Spleen (tissue), 11 donors: ENCODE results near the gene TCEANC2. TPM values are rescaled to one million over a fixed set of nuclear protein-coding genes. Genes with fewer than 3 reads are reported as not detected.

Experiments used
- DNase-seq: peaks from one replicate; pipeline ENCODE4 v3.0.0-alpha.2; 2020
- H3K27ac ChIP-seq, 8 donors: fragments of 200-600 bp; sonication (generic) in 7 of 8; 1 replicate in 4 of 8; 2 replicates in 4 of 8; pipeline versions ENCODE4 v1.5.0 to v1.8.0; 2016 to 2021; ENCODE audit warnings: inconsistent platforms in 4 of 8, mild to moderate bottlenecking in 4 of 8, moderate library complexity in 1 of 8
- H3K27me3 ChIP-seq, 7 donors: fragments of 200-600 bp; sonication (generic) in 6 of 7; replicated peaks in 1 of 7; 1 replicate in 4 of 7; 2 replicates in 3 of 7; pipeline versions ENCODE4 v1.5.0 to v1.8.0; 2016 to 2021; ENCODE audit warnings: inconsistent platforms in 3 of 7, mild to moderate bottlenecking in 1 of 7
- H3K36me3 ChIP-seq, 6 donors: fragments of 200-600 bp; sonication (generic) in 5 of 6; 1 replicate in 4 of 6; 2 replicates in 2 of 6; pipeline versions ENCODE4 v1.5.0 to v1.8.0; 2016 to 2021; ENCODE audit warnings: inconsistent platforms in 2 of 6
- H3K4me1 ChIP-seq, 6 donors: fragments of 200-600 bp; sonication (generic) in 5 of 6; 1 replicate in 3 of 6; 2 replicates in 3 of 6; pipeline versions ENCODE4 v1.5.0 to v1.8.0; 2016 to 2021; ENCODE audit warnings: inconsistent platforms in 3 of 6
- H3K4me3 ChIP-seq, 8 donors: fragments of 200-600 bp; sonication (generic) in 7 of 8; 1 replicate in 4 of 8; 2 replicates in 4 of 8; pipeline versions ENCODE4 v1.5.0 to v1.8.0; 2016 to 2021; ENCODE audit warnings: inconsistent platforms in 4 of 8, mild to moderate bottlenecking in 4 of 8, moderate library complexity in 2 of 8
- H3K9me3 ChIP-seq, 8 donors: fragments of 200-600 bp; sonication (generic) in 7 of 8; 1 replicate in 4 of 8; 2 replicates in 4 of 8; pipeline versions ENCODE4 v1.5.0 to v1.8.0; 2016 to 2021; ENCODE audit warnings: inconsistent platforms in 4 of 8
- POLR2A ChIP-seq, 3 donors: fragments of 450-650 bp; IDR thresholded peaks; one replicate each; pipeline ENCODE4 v1.5.1; 2017; ENCODE audit warnings: antibody characterized with exemption in 3 of 3, mild to moderate bottlenecking in 1 of 3
- POLR2AphosphoS5 ChIP-seq, 3 donors: sonication (generic); formaldehyde crosslinking; IDR thresholded peaks; one replicate each; pipeline ENCODE4 v1.5.1; 2017; ENCODE audit warnings: antibody characterized with exemption in 3 of 3
- WGBS, 5 donors: extraction: QIAGEN DNeasy Blood & Tissue Kit in 3 of 5; methylation state at CpG; one replicate each; pipeline versions ENCODE4 v1.1.5 to v1.1.7; 2013 to 2018; 5-methylcytosine and 5-hydroxymethylcytosine counted together
- intact Hi-C: fragments of 100-400 bp; cut with DNase I; formaldehyde crosslinking; loops from one replicate; pipeline ENCODE4 v1.15.0; 2023; ENCODE audit warnings: low total_unique reads
- polyA plus RNA-seq, 3 donors: library from polyadenylated mRNA; stranded (reverse); fragments of 200-250 nt; gene quantifications; one replicate each; pipeline ENCODE4 v1.2.1, GENCODE V29; 2013
- total RNA-seq, 7 donors: library from RNA; depleted of rRNA in 3 of 7; stranded (reverse); fragments of >200 nt in 3 of 7; fragmentation: NEBNext Ultra II Directional in 4 of 7; extraction: Animal tissue kit (Norgen Biotek cat#: 25700) in 4 of 7; gene quantifications; one replicate each; pipeline versions ENCODE4 v1.1.0 to v1.2.1, GENCODE V29; 2016 to 2021
- TF ChIP-seq, protein P1 (sequence below), 11 experiments: fragments of 200-600 bp in 7 of 11; fragments of 450-650 bp in 4 of 11; sonication (generic) in 4 of 11; IDR thresholded peaks in 8 of 11; conservative IDR thresholded peaks in 3 of 11; 1 replicate in 7 of 11; 2 replicates in 4 of 11; pipeline versions ENCODE4 v1.4.0 to v1.8.0; 2016 to 2021; ENCODE audit warnings: antibody characterized with exemption in 11 of 11, inconsistent platforms in 4 of 11, mild to moderate bottlenecking in 1 of 11
- donor health status: healthy with polysubstance abuse.
- donor health status: DM: no; HTN: no; CAD: no; lungs with moderate emphysema.
- donor health status: DM: no; HTN: no; CAD: no.
- donor health status: Bipolar disorder and iron deficiency.
- donor health status: healthy.
- donor health status: DM: no; HTN: no; CAD: no.
- donor health status: DM: yes; HTN: yes; CAD: no.

TCEANC2 gene
- total and polyA plus RNA-seq, 10 donors: 1.9 to 12.7 (median 6.4) TPM

DNA sequence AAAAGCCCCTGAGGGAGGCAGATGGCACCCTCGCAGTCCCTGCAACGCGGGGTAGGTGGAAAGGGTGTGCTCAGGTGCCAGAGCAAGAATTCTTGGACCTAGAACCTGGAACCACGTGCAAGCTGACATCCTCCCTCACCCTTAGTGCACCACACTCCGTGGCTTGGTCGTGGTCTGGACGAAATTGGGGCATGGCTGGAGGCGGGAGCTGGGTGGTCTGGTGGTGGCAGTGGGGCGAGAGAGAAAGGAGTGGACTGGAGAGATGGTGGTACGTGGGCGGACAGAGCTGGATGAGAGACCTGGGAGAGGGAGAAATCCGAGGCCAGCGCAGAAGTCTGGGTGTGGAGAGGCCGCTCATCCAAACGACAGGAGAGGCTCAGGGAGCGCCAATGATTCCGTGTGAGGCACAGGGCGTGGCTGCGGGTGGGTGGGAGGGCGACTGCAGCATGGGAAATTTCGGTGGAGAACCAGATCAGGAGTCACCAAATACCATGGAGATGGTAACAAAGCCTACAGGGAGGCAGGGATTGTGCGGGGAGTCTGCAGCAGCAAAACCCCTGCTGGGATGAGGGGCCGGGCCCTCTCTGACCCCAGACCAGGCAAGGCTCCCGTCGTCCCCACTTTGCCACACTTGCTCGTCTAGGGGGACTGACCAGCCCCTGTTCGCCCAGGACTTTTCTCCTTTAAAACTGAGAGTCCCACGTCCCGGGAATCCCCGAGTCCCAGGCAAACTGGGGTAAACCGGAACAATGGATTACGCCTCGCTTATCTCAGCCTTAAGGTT is 67.5 kb downstream of the TCEANC2 start:
- TF ChIP-seq POLR2AphosphoS5 (IDR thresholded peaks at IDR 0.05) (no peak), POLR2A (IDR thresholded peaks at IDR 0.05) (no peak)
- TF ChIP-seq, protein P1, sequence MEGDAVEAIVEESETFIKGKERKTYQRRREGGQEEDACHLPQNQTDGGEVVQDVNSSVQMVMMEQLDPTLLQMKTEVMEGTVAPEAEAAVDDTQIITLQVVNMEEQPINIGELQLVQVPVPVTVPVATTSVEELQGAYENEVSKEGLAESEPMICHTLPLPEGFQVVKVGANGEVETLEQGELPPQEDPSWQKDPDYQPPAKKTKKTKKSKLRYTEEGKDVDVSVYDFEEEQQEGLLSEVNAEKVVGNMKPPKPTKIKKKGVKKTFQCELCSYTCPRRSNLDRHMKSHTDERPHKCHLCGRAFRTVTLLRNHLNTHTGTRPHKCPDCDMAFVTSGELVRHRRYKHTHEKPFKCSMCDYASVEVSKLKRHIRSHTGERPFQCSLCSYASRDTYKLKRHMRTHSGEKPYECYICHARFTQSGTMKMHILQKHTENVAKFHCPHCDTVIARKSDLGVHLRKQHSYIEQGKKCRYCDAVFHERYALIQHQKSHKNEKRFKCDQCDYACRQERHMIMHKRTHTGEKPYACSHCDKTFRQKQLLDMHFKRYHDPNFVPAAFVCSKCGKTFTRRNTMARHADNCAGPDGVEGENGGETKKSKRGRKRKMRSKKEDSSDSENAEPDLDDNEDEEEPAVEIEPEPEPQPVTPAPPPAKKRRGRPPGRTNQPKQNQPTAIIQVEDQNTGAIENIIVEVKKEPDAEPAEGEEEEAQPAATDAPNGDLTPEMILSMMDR (IDR thresholded peaks at IDR 0.05 in 8 of 11, conservative IDR thresholded peaks at IDR 0.05 in 3 of 11): no peak
- intact Hi-C loops: no loop called here
- WGBS, 5 donors: 72 to 82% (median 77%) methylated on average over 33 of the region's 33 CpGs
- peaks cover 0 to 19% (median 11%) of the 10 kb centered on the region in 6 donors for H3K4me1 ChIP-seq
- no peaks in the 10 kb centered on the region for H3K36me3 ChIP-seq
- H3K27ac ChIP-seq: peak overlapping the region in 1 of 8 donors; percentile 32
- peak; percentile 47 for DNase-seq
- H3K27me3 ChIP-seq: peaks cover 0 to 21% (median 0%) of the 10 kb centered on the region in 7 donors
- H3K4me3 ChIP-seq: peak overlapping the region in 1 of 8 donors; percentile 49
- no peaks in the 10 kb centered on the region for H3K9me3 ChIP-seq

DNA sequence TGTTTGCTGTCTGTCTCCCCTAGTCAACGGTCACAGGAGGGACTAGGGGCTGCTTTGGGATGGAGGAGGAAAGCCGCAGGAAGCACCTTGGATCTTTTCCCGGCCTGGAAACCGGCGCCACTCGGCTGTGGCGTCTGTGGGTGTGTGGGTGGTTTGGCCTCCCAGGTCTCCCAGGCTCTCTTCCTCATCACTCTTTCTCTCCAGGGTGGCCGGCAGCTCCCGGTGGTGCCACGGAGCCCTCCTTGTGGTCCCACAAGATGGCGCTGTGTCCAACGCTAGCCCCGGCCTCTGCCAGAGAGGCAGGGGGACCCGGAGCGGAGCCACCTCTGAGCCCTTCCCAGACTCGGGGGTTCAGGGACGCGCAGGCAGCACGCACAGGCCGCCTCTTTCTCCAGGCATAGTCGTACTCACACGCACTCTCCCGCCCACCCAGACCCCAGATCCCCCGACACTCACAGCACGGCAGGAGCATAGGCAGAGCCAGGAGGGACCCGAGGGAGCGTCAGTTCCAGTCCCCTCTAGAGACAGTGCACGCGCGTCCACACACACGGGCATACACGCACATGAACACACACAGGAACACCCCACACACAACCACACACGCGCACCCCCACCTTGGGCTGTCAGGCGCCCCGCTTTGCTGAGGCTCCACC is 68.2 kb downstream of the TCEANC2 start:
- TF ChIP-seq POLR2AphosphoS5 (IDR thresholded peaks at IDR 0.05): peak in 2 of 3 donors; percentile 60 to 63
- TF ChIP-seq, protein P1 (IDR thresholded peaks at IDR 0.05 in 8 of 11, conservative IDR thresholded peaks at IDR 0.05 in 3 of 11): peak; percentile 18 to 85 (median 71)
- no peak for TF ChIP-seq POLR2A (IDR thresholded peaks at IDR 0.05)
- Histone ChIP-seq H3K4me1 (peaks cover 0 to 19% (median 11%) of the 10 kb centered on the region in 6 donors), H3K27me3 (peaks cover 0 to 21% (median 0%) of the 10 kb centered on the region in 7 donors), H3K36me3 (no peaks in the 10 kb centered on the region), H3K9me3 (no peaks in the 10 kb centered on the region), H3K4me3 (peak overlapping the region in 2 of 8 donors; percentile 11 to 49), H3K27ac (peak overlapping the region in 1 of 8 donors; percentile 32)
- WGBS, 5 donors: 0 to 5% (median 4%) methylated on average over 12 to 36 of the region's 36 CpGs
- intact Hi-C loops: no loop called here
- DNase-seq: peak; percentile 89

DNA sequence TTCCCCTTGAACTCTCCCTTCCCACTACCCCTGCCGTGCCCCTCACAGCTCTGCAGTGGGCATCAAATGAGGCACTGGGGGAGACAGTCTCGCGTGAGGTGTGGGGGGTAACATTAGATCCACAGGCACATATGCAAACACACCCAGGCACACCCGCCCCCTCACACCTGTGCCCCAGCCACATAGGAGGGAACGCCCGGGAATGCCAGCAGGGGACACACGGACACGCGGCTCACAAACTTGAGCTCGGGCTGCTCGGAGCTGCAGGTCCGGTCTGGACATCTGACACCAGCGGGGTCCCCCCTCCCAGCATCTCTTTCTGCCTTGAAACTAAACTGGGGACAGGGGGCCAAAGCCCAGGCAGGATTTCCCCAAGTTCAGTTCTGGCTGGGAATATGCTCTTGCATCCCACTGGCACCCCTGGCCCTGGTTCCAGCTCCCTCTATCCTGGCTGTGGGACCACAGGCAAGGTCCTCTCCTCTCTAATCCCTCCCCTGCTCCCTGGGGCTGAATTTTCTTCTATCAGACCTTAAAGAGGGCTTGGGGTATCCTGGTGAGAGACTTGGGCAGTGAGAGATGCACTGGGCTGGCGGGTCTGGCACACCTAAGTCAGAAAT is 68.8 kb downstream of the TCEANC2 start:
- intact Hi-C loops: no loop called here
- WGBS, 5 donors: 37 to 79% (median 60%) methylated on average over 5 to 14 of the region's 14 CpGs
- Histone ChIP-seq H3K9me3 (no peaks in the 10 kb centered on the region), H3K27ac (no peak overlapping the region), H3K4me3 (peak overlapping the region in 2 of 8 donors; percentile 11 to 49), H3K36me3 (no peaks in the 10 kb centered on the region), H3K27me3 (peaks cover 0 to 21% (median 0%) of the 10 kb centered on the region in 7 donors), H3K4me1 (peaks cover 0 to 19% (median 11%) of the 10 kb centered on the region in 6 donors)
- TF ChIP-seq POLR2A (IDR thresholded peaks at IDR 0.05) (no peak), POLR2AphosphoS5 (IDR thresholded peaks at IDR 0.05) (no peak)
- TF ChIP-seq, protein P1 (IDR thresholded peaks at IDR 0.05 in 8 of 11, conservative IDR thresholded peaks at IDR 0.05 in 3 of 11): no peak
- DNase-seq: peak; percentile 68
